GM18498 (cell line): Measurements from ENCODE around the gene NFE2L2.
A peak's percentile ranks its signal among the peaks of the same experiment; 100 is the strongest.
"Not testable (repeated sequence)": the region's sequence is repeated elsewhere in the genome, so short reads cannot be mapped to it uniquely, and the experiment has no call there.

Experiments
- ATAC-seq: cut with Tn5 transposase; IDR thresholded peaks from one replicate; pipeline ENCODE4 v1.9.1; 2021; ENCODE audit warnings: mild to moderate bottlenecking, moderate library complexity; ENCODE audit not compliant: unreplicated experiment

NFE2L2 gene

DNA sequence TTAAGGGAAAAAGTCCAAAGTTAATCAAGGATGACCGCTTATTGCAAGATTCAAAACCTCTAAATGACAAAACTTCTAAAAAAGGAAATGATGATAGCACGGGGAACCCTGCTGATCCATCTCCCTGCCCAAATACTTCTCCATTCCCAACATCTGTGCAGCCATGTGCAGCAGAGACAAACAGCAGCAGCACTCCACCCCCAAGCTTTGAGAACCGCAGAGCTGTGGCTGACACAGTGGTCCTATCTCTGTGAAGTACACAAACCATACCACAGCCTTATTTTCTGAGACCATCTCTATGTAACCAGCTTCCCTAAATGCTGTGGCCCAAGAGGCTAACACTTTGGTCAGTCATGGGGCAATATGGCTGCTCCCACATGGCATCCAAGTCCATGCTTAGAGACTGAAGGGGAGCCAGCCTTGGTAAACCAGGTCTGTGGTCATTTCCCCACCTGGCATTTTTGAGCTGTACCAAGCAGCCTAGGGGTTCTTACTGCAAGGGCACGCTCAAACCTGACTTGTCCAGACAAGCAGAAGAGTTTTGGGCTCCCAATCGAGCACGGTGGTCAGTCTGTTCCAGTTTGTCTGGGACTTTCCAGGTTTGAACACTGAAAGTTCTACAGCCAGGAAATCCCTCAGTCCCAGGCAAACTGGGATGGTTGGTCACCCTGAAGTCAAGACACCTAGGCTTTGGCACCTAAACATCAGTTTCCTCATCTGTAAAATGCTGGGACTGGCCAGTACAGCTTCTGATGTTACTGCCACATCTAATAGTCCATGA is 17.1 kb upstream of the NFE2L2 start:
- ATAC-seq, result peak; percentile 73

DNA sequence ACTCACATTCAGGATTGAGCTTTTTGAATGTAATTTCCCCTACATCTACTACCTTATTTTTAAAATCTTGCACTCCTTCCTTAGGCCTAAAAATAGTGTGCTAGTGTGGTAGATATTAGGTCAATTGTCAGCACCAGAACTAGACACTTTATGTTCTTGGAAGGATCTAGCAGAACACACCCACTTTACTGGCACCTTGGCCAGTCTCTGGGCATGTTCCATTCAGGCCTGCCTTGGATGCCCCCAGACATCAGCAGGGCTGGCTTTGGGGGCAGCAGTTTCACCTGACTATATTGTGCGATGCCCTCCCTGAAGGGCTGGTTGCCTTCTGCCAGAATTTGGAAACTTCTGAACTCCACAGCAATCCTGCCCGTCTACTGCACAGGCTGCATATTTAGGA is 15.3 kb upstream of the NFE2L2 start:
- no peak for ATAC-seq

DNA sequence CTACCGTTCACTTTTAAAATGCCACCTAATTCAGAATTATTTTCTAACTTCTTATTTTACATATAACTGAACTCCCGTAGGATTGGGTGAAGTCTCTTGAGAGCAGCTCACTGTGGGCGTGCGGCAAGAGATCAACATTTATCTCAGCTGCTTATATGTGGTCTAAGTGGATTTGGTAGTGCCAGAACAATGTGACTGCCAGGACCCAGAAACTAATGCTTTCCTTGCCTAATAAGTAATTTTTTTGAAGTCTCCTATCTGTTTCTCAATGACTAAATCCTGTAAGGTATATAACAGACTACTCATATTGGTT is 11.2 kb upstream of the NFE2L2 start:
- no peak for ATAC-seq

DNA sequence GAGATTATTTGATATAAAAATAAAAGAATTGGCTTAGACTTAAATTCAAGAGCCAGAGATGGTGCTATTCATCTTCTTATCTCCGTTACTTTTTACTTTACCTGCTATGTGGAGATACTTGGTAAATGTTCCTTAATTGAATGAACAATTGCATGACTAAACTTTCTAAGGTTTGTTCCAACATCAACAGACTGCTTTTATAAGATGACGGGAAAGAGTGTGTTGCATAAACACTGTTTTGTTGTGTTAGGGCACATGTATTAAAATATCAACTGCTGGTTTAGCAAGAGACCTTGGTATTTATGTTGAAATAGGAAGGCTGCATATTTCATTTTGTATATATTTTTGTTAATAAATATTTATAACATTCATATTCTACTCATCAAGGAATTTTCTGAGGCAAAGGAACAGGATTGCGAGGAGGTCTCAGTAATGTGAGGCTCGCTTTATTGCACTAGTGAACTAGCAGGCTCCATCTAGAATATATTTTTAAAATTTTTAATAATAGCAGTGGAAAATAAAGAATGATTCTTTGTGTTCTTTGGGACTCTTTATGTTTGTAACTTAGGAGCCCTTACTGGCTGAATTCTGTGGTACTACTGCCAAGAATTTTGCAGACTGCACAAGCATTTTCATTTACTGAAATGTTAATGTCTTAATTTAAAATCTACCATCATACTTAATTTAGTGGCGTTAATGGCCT is 10.7 kb upstream of the NFE2L2 start:
- no peak for ATAC-seq

GRCh38 chr2:177273408-177273807 is 8.9 kb upstream of the NFE2L2 start:
- ATAC-seq, result no peak

DNA sequence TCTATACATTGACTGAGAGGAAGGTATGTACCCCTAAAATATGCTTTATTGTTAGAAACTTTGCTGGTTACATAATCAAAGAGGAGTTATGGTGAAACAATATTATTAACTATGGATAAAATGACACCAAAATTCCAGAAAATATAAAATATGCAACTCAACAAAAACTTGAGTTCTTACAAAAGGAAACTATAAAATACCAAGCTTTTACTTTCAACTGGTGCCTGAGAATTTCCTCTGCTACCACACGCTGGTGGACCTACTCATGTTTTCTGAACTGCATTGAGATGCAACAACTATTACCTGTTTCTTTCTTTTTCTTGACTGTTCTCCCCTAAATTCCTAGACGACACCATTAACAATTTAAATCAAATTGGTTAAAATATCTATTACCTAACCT is 8.2 kb upstream of the NFE2L2 start:
- ATAC-seq, result peak; percentile 56

- ATAC-seq, result peak; percentile 53
These were observed 7.6 kb upstream of the NFE2L2 start for GRCh38 chr2:177271981-177272666.

GRCh38 chr2:177270531-177270930 is 6.0 kb upstream of the NFE2L2 start:
- no peak for ATAC-seq

- no peak for ATAC-seq
These were observed 4.4 kb upstream of the NFE2L2 start for GRCh38 chr2:177268901-177269300.

DNA sequence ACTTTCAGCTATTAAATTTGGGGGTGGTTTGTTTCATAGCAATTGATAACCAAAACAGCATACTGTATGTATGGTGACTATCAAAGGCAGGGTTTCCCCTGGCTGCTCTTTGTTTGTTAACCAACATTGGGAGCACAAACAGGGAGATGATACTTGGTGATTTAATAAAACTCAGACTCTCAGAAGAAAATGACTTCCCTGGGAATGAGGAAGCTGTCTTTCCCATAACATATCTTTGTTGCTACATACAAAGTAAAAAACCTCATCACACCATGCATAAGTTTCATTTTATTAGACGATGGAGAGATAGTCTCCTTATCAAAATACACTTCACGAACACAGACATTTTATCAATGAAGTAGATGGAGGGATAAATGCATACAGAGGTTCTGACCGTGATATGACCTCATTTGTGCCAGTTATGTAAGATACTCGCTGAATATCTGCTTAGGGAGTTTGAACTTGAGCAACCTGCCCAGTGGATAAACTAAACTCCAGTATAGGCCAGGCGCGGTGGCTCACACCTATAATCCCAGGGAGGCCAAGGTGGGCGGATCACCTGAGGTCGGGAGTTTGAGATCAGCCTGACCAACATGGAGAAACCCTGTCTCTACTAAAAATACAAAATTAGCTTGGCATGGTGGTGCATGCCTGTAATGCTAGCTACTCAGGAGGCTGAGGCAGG is 3.8 kb upstream of the NFE2L2 start:
- no peak for ATAC-seq

- not testable (repeated sequence) for ATAC-seq
These were observed 2.4 kb upstream of the NFE2L2 start for GRCh38 chr2:177266955-177267354.

GRCh38 chr2:177265824-177266817 is 1.6 kb upstream of the NFE2L2 start:
- no peak for ATAC-seq

DNA sequence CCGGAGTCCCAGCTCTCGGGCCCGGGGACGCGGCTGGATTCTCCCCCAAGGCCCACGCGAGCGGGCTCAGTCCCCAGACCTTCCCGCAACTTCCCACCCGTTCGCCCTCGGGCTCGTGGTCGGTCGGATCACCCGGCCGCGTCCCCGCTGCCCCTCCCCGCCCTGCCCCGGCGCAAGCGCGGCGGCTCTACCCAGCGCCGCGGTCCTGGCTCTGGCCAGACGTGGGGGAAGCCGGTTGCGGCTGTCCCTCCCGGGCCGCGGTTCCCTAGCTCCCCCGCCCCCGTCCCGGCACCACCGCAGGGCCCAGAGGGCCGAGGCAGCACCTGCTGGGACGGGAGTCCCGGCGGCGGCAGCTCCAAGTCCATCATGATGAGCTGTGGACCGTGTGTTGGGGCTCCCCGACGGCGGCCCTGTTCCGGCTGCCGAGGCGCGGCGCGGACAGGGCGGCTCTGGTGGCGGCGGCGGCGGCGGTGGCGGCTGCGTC is 276 bp downstream of the NFE2L2 start:
- peak; percentile 24 for ATAC-seq

DNA sequence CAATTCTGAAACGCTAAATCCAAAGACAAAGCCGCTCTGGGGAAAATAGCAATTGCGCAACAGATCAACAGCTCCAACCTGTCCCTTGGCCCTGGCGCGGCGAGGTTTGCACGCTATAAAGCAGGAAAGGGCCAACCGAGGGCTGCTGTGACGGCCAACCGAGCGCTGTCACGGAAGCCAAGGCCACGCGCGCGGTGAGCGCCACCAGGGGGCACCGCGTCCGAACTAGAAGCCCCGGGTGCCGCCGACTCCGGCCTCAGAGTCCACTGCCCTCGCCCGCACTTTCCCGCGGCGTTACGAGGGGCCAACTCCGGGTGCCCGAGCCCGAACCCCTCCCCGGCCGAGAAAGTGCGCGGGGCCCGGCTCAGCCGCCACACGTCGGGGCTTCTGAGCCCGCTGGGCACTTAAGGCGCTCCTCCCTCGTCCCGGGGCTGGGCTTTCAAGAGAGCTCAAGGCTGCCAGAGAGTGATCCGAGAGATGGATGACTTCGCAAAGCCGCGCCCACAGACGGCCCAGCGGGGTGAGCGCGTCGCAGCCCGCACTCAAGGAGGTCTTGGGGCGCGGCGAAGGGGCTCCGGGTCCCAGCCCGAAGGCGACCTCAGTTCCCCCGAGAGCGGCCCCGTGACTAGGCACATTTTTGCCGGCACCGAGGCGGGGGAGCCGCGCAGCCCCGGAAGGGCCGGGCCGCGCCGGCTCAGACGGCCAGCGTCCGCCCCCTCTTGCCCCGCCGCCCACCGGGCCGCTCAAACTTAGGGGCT is 897 bp downstream of the NFE2L2 start:
- peak; percentile 55 for ATAC-seq

GRCh38 chr2:177262958-177263450 is 1.5 kb downstream of the NFE2L2 start:
- no peak for ATAC-seq

- no peak for ATAC-seq
These were observed 2.4 kb downstream of the NFE2L2 start for GRCh38 chr2:177262092-177262491.

DNA sequence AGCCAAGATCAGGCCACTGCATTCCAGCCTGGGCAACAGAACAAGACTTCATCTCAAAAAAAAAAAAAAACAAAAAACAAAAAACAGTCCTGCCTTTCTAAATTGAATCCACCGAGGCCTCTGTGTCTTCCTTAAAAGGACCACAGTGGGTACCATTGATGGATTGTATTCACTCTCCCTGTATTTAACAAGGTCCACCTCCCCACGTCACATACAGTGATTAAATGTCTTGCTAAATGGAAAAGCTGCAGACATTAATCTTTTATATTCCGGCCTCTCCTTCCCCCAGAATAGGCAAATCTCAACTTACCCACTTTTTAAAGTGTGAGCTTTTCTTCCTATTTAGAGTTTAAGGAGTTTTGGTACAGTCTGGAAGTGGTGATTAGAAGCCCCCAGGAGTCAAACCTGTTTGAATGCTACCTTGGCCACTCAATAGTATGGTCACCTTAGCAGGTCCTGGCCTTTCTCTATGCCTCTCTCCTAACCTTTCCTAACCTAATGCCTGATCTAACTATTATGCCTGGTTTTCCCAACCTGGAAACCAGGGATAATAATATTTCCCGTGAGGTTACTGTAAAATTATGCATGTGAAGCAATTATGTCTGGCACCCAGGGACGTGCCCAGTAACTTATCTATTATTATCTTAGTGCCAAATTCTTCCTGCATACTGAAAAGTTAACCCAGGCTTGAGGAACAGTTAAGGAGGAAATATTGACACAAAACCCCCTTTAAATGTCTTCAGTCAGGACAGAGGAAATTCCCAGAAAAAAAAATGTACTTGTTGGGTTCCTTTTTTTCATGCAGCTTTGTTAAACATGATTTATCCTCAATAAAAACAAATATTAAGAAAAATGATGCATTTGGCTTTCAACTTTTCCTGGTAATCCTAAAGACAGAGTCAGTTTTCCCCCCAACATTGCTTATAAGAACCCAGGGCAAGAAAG is 3.1 kb downstream of the NFE2L2 start:
- ATAC-seq, result no peak

DNA sequence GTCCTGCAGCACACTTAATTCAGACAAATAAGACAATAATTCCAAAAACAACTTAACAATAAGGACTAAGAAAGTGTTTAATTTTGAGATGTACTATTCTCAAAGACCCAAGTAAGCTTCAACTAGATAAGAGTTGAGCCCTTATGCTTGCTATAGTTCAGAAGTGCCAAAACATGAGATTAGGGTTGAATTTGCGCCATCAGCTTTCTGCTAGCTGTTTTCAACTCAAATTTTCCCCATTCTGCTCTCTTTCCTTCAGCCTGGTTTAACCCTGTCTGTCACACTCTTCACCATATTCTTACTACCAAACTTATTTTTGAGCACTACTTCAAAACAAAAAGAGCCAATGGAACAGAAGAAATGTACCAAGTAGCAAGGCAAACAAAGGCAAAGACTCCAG is 4.1 kb downstream of the NFE2L2 start:
- no peak for ATAC-seq
